ENCODE data around the gene MAP2K1.

MAP2K1 gene

GRCh38 chr15:66387163-66388042 lies 691 bp downstream of the MAP2K1 start:
- TF ChIP-seq, protein P1, sequence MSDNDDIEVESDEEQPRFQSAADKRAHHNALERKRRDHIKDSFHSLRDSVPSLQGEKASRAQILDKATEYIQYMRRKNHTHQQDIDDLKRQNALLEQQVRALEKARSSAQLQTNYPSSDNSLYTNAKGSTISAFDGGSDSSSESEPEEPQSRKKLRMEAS (IDR thresholded peaks at IDR 0.05; ENCODE audit: low read depth, low read length), result no peak
- TF ChIP-seq MYC (IDR thresholded peaks at IDR 0.05; ENCODE audit: low read depth, low read length) (no peak), POLR2A (IDR thresholded peaks at IDR 0.05; ENCODE audit: extremely low read depth, insufficient read length) (no peak), CTCF (IDR thresholded peaks at IDR 0.05; ENCODE audit: low read depth, low read length) (no peak)
- H3K4me3 ChIP-seq (ENCODE audit: low read depth, low read length), result peak overlapping the region; percentile 87
- DNase-seq (ENCODE audit: low read depth), result peak; percentile 74

DNA sequence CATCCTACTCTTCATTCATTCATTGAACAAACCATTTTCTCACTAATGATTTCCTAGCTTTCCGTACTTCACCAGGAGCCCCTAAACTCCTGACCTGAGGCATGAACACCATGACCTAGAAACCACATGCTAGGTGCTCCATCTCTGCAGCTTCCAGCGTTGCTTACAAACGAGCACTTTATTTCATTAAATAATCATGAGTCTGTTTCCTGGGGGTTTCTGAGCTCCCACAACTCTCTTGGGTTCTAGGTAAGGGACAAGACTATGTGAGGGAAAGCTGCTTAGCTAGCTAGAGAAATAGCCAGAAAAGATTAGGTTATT lies 1.3 kb downstream of the MAP2K1 start:
- TF ChIP-seq, protein P1 (IDR thresholded peaks at IDR 0.05; ENCODE audit: low read depth, low read length), result no peak
- TF ChIP-seq CTCF (IDR thresholded peaks at IDR 0.05; ENCODE audit: low read depth, low read length) (no peak), MYC (IDR thresholded peaks at IDR 0.05; ENCODE audit: low read depth, low read length) (no peak), POLR2A (IDR thresholded peaks at IDR 0.05; ENCODE audit: extremely low read depth, insufficient read length) (no peak)
- H3K4me3 ChIP-seq (ENCODE audit: low read depth, low read length), result peak overlapping the region; percentile 87
- DNase-seq (ENCODE audit: low read depth), result no peak

- TF ChIP-seq MYC (IDR thresholded peaks at IDR 0.05; ENCODE audit: low read depth, low read length) (no peak), CTCF (IDR thresholded peaks at IDR 0.05; ENCODE audit: low read depth, low read length) (no peak), POLR2A (IDR thresholded peaks at IDR 0.05; ENCODE audit: extremely low read depth, insufficient read length) (no peak)
- TF ChIP-seq, protein P1 (IDR thresholded peaks at IDR 0.05; ENCODE audit: low read depth, low read length), result no peak
- H3K4me3 ChIP-seq (ENCODE audit: low read depth, low read length), result peak overlapping the region; percentile 87
- DNase-seq (ENCODE audit: low read depth), result no peak
These were observed 1.9 kb downstream of the MAP2K1 start for GRCh38 chr15:66388576-66388975.

- DNase-seq (ENCODE audit: low read depth), result no peak
- TF ChIP-seq, protein P1 (IDR thresholded peaks at IDR 0.05; ENCODE audit: low read depth, low read length), result no peak
- TF ChIP-seq MYC (IDR thresholded peaks at IDR 0.05; ENCODE audit: low read depth, low read length) (no peak), CTCF (IDR thresholded peaks at IDR 0.05; ENCODE audit: low read depth, low read length) (no peak), POLR2A (IDR thresholded peaks at IDR 0.05; ENCODE audit: extremely low read depth, insufficient read length) (no peak)
- no peak overlapping the region for H3K4me3 ChIP-seq (ENCODE audit: low read depth, low read length)
These were observed 2.6 kb downstream of the MAP2K1 start for GRCh38 chr15:66389098-66389858.

- no peak for TF ChIP-seq CTCF (IDR thresholded peaks at IDR 0.05; ENCODE audit: low read depth, low read length)
- no peak for TF ChIP-seq MYC (IDR thresholded peaks at IDR 0.05; ENCODE audit: low read depth, low read length)
- TF ChIP-seq POLR2A (IDR thresholded peaks at IDR 0.05; ENCODE audit: extremely low read depth, insufficient read length), result no peak
- TF ChIP-seq, protein P1 (IDR thresholded peaks at IDR 0.05; ENCODE audit: low read depth, low read length), result no peak
- DNase-seq (ENCODE audit: low read depth), result peak; percentile 50
- peak overlapping the region; percentile 3 for H3K4me3 ChIP-seq (ENCODE audit: low read depth, low read length)
These were observed 3.2 kb downstream of the MAP2K1 start for GRCh38 chr15:66389859-66390381.

Data from NB4 (cell line).